Mesendoderm (in vitro differentiated cells): ENCODE data around the gene C1orf105.

Experiments used
- DNase-seq: peaks from one replicate; pipeline ENCODE4 v3.0.0; 2013
- H2AK5ac ChIP-seq: 2 replicates; pipeline ENCODE4 v1.6.1; 2013; ENCODE audit warnings: low read length, inconsistent platforms
- H2BK120ac ChIP-seq: 2 replicates; pipeline ENCODE4 v1.6.1; 2013; ENCODE audit warnings: low read depth, mild to moderate bottlenecking, low read length, moderate library complexity, mixed read lengths
- H2BK15ac ChIP-seq: replicated peaks from 2 replicates; pipeline ENCODE4 v1.6.1; 2013; ENCODE audit warnings: low read depth, mild to moderate bottlenecking, moderate library complexity
- H2BK5ac ChIP-seq: 2 replicates; pipeline ENCODE4 v1.6.1; 2013; ENCODE audit warnings: low read length, inconsistent platforms
- H3K18ac ChIP-seq: 2 replicates; pipeline ENCODE4 v1.6.1; 2013; ENCODE audit warnings: mild to moderate bottlenecking, low read length, mixed read lengths
- H3K23ac ChIP-seq: one replicate; pipeline ENCODE4 v1.6.1; 2013; ENCODE audit warnings: low read length
- H3K27ac ChIP-seq: 2 replicates; pipeline ENCODE4 v1.5.1; 2013; ENCODE audit warnings: low read depth, mild to moderate bottlenecking, inconsistent platforms, low read length, moderate library complexity
- H3K27me3 ChIP-seq: 2 replicates; pipeline ENCODE4 v1.6.1; 2013; ENCODE audit warnings: low read length, control low read depth, mild to moderate bottlenecking, inconsistent platforms; ENCODE audit not compliant: insufficient read depth, poor library complexity
- H3K36me3 ChIP-seq: 2 replicates; pipeline ENCODE4 v1.6.1; 2013; ENCODE audit warnings: low read length, inconsistent platforms; ENCODE audit not compliant: control insufficient read depth, insufficient read depth
- H3K4ac ChIP-seq: one replicate; pipeline ENCODE4 v1.6.1; 2013; ENCODE audit warnings: low read depth, mild to moderate bottlenecking, low read length, moderate library complexity
- H3K4me1 ChIP-seq: 2 replicates; pipeline ENCODE4 v1.6.1; 2013; ENCODE audit warnings: low read depth, low read length, inconsistent platforms; ENCODE audit not compliant: control insufficient read depth
- H3K4me2 ChIP-seq: 2 replicates; pipeline ENCODE4 v1.6.1; 2013; ENCODE audit warnings: low read length
- H3K4me3 ChIP-seq: 2 replicates; pipeline ENCODE4 v1.5.1; 2013; ENCODE audit warnings: mild to moderate bottlenecking, low read length
- H3K56ac ChIP-seq: one replicate; pipeline ENCODE4 v1.6.1; 2013; ENCODE audit warnings: low read length
- H3K79me1 ChIP-seq: 2 replicates; pipeline ENCODE4 v1.6.1; 2013; ENCODE audit warnings: low read length, inconsistent platforms
- H3K79me2 ChIP-seq: 2 replicates; pipeline ENCODE4 v1.6.1; 2013; ENCODE audit warnings: mild to moderate bottlenecking, low read length; ENCODE audit not compliant: control insufficient read depth, insufficient read depth
- H3K9ac ChIP-seq: 2 replicates; pipeline ENCODE4 v1.6.1; 2013; ENCODE audit warnings: low read length, inconsistent platforms
- H4K5ac ChIP-seq: one replicate; pipeline ENCODE4 v1.6.1; 2013; ENCODE audit warnings: low read length
- H4K8ac ChIP-seq: one replicate; pipeline ENCODE4 v1.6.1; 2013; ENCODE audit warnings: low read depth, mild to moderate bottlenecking, control low read depth, low read length, moderate library complexity
- WGBS: extraction: QIAGEN DNeasy Blood & Tissue Kit; methylation state at CpG from one replicate; pipeline ENCODE4 v1.1.7; 2013; ENCODE audit warnings: low lambda C conversion rate, missing lambda C conversion rate; ENCODE audit not compliant: insufficient coverage; ENCODE audit errors: extremely low coverage; 5-methylcytosine and 5-hydroxymethylcytosine counted together

C1orf105 gene

DNA sequence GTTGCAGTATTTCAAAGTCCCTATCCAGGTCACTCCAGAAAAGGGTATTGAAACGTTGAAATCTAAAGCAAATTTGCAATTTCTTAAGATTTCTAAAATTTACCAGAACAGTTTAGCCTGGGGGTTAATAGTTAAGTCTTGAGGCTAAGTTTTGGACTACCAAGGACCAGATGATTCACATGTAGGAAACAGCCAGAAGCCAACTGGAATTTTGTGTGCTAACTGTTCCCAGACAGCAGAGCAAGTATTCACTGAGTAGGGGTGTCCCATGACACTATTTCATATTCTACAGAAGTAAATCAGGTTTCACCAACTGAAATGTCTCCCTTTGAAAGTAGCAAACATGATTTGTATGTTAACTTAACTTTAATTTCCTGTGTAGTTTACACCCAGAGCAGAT, 11.5 kb upstream of the C1orf105 start:
- no peak overlapping the region for H2BK120ac ChIP-seq
- no peak overlapping the region for H3K56ac ChIP-seq
- no peak overlapping the region for H3K4me2 ChIP-seq
- H4K8ac ChIP-seq, result no peak overlapping the region
- no peak overlapping the region for H2BK5ac ChIP-seq
- H3K36me3 ChIP-seq, result no peaks in the 10 kb centered on the region
- no CpG with 5 or more reads among the region's 1 CpG for WGBS
- H3K9ac ChIP-seq, result no peak overlapping the region
- DNase-seq, result no peak
- no peak overlapping the region for H2BK15ac ChIP-seq
- H3K79me1 ChIP-seq, result no peaks in the 10 kb centered on the region
- no peak overlapping the region for H3K27ac ChIP-seq
- no peaks in the 10 kb centered on the region for H3K27me3 ChIP-seq
- no peak overlapping the region for H3K23ac ChIP-seq
- H2AK5ac ChIP-seq, result no peak overlapping the region
- H3K4ac ChIP-seq, result no peak overlapping the region
- H4K5ac ChIP-seq, result no peak overlapping the region
- no peak overlapping the region for H3K18ac ChIP-seq
- H3K4me3 ChIP-seq, result no peak overlapping the region
- no peaks in the 10 kb centered on the region for H3K79me2 ChIP-seq
- no peaks in the 10 kb centered on the region for H3K4me1 ChIP-seq

DNA sequence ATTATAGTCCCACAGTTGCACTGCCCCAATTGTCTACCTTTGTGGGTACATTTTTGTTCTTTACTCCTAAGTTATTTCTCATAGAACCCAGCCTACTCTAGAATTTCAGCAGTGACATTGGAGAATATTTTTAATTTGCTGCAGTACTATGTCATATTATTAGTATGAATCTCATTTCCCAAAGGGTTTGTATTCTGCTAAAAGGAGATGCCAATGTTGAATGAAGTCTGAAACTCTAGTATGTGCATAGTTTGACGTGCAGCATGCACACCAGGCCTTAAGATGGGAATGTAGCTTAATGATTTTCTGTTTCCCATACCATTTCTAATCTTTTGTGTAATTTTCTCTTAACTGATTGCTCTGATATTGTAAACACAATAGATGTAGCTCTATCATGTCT, 10.5 kb upstream of the C1orf105 start:
- Histone ChIP-seq H2BK120ac (no peak overlapping the region), H3K27me3 (no peaks in the 10 kb centered on the region), H3K79me1 (no peaks in the 10 kb centered on the region), H3K4ac (no peak overlapping the region), H2BK5ac (no peak overlapping the region), H2BK15ac (no peak overlapping the region), H3K36me3 (no peaks in the 10 kb centered on the region), H3K9ac (no peak overlapping the region), H3K23ac (no peak overlapping the region), H4K5ac (no peak overlapping the region), H3K4me2 (no peak overlapping the region), H3K56ac (no peak overlapping the region), H3K18ac (no peak overlapping the region), H3K4me3 (no peak overlapping the region), H3K79me2 (no peaks in the 10 kb centered on the region), H2AK5ac (no peak overlapping the region), H3K27ac (no peak overlapping the region), H3K4me1 (no peaks in the 10 kb centered on the region), H4K8ac (no peak overlapping the region)
- DNase-seq, result no peak
- no CpG with 5 or more reads among the region's 1 CpG for WGBS

DNA sequence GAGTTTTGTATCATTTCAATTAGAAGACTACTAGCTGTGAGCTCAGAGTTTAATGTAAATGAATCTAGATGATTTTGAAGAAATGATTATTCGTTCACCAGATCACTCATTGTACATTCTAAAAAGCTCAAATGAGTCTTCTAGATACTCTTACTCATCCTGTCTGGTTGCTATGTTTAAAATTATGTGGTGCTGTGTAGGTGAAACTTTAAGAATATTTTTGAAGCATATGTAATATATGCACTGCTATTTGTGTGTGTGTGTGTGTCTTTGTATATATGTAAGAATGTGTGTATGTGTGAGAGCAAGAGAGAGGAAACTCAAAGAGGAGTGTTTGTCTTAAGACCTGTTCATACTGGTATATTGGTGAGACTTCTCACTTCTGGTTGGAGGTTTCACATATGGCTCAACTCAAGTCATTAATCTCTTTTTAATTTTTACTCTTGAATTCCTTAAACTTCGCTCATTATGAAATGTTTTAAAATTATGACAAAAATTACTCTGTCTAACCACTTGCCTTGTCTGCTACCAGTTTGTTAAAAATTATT, 8.6 kb upstream of the C1orf105 start:
- Histone ChIP-seq H2BK15ac (no peak overlapping the region), H3K36me3 (no peaks in the 10 kb centered on the region), H4K8ac (no peak overlapping the region), H3K4me3 (no peak overlapping the region), H3K4ac (no peak overlapping the region), H3K27me3 (no peaks in the 10 kb centered on the region), H3K18ac (no peak overlapping the region), H2BK5ac (no peak overlapping the region), H3K27ac (no peak overlapping the region), H4K5ac (no peak overlapping the region), H3K56ac (no peak overlapping the region), H2AK5ac (no peak overlapping the region), H3K4me1 (no peaks in the 10 kb centered on the region), H3K79me2 (no peaks in the 10 kb centered on the region), H2BK120ac (no peak overlapping the region), H3K9ac (no peak overlapping the region), H3K4me2 (no peak overlapping the region), H3K23ac (no peak overlapping the region), H3K79me1 (no peaks in the 10 kb centered on the region)
- DNase-seq, result no peak
- WGBS, result no CpG with 5 or more reads among the region's 2 CpGs

DNA sequence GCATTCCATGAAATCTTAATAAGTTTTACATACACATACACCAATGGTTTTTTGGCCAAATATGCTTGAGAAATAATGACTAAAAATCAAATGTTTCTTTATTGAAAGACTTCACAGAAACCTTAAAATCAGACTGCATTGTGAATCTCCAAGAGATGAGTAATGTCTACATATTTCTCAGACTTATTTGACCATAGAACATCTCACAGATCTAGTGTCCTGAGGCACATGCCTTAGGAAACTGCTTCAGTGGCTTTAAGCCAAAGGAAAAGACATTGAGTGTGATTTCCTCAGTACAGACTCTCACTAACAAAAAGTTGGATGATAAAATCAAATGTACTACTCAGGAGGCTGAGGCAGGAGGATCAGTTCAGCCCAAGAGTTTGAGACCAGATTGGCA, 6.2 kb upstream of the C1orf105 start:
- Histone ChIP-seq H3K27ac (no peak overlapping the region), H2BK5ac (no peak overlapping the region), H3K23ac (no peak overlapping the region), H3K4me3 (no peak overlapping the region), H3K79me1 (no peaks in the 10 kb centered on the region), H3K4me1 (peaks cover 3% of the 10 kb centered on the region), H3K79me2 (no peaks in the 10 kb centered on the region), H2BK120ac (no peak overlapping the region), H3K36me3 (no peaks in the 10 kb centered on the region), H4K8ac (no peak overlapping the region), H3K4me2 (no peak overlapping the region), H3K27me3 (no peaks in the 10 kb centered on the region), H3K18ac (no peak overlapping the region), H2BK15ac (no peak overlapping the region), H4K5ac (no peak overlapping the region), H2AK5ac (no peak overlapping the region), H3K56ac (no peak overlapping the region), H3K9ac (no peak overlapping the region), H3K4ac (no peak overlapping the region)
- DNase-seq, result no peak

DNA sequence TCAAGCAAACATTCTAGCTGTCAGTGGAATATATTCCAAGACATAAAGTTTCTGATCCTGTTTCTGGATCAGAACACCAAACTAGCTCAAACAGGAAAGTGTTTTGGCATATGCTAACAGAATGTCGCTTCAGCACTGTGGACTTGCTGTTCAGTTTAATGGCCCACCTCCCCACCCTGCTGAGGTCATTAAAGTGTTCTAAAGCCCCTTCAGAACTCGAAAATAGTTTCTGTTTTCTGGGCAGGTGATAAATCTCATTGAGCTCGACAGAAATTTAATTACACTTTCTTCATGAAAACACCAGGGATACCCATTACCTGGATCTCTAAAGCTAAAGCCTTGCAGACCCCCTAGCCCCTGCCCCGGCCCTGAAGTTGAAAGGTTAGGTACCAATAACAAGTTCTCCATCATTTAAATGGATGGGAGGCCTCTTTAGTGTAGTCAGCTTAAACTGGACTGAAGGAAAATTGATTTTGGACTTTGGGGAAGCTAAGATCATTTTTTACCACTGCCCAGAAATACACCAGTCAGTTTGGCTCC, 3.9 kb upstream of the C1orf105 start:
- Histone ChIP-seq H3K4me1 (peaks cover 3% of the 10 kb centered on the region), H2AK5ac (no peak overlapping the region), H3K36me3 (no peaks in the 10 kb centered on the region), H3K79me2 (no peaks in the 10 kb centered on the region), H3K79me1 (no peaks in the 10 kb centered on the region), H3K27me3 (no peaks in the 10 kb centered on the region), H2BK5ac (no peak overlapping the region), H3K56ac (no peak overlapping the region), H3K4me2 (no peak overlapping the region), H2BK15ac (no peak overlapping the region), H3K18ac (peak overlapping the region; percentile 28), H3K27ac (no peak overlapping the region), H2BK120ac (no peak overlapping the region), H4K5ac (no peak overlapping the region), H3K4ac (no peak overlapping the region), H3K23ac (no peak overlapping the region), H4K8ac (no peak overlapping the region), H3K9ac (no peak overlapping the region), H3K4me3 (no peak overlapping the region)
- no peak for DNase-seq
- WGBS, result no CpG with 5 or more reads among the region's 4 CpGs

DNA sequence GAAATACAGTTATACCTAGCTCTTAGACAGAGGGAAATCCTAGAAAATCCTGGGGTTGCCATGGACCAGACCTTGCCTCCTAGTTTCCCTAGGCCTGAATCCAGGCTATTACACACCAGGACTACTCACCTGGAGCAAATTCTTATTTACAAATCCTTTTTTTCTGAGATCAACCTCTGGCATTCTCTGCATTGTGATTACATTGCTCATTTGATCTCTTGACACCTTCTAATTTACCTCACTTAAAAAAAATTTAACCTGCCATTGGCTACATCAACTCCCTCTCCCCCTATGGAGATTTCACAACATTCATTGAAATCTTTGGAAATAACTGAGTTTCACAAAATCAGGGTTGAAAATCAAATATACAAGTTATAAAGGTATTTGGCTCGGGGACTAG, 2.9 kb upstream of the C1orf105 start:
- H3K4me2 ChIP-seq, result no peak overlapping the region
- no peaks in the 10 kb centered on the region for H3K27me3 ChIP-seq
- H3K79me1 ChIP-seq, result no peaks in the 10 kb centered on the region
- H4K5ac ChIP-seq, result no peak overlapping the region
- H3K36me3 ChIP-seq, result no peaks in the 10 kb centered on the region
- H3K4me1 ChIP-seq, result peaks cover 7% of the 10 kb centered on the region
- no peak overlapping the region for H2AK5ac ChIP-seq
- H4K8ac ChIP-seq, result no peak overlapping the region
- H3K18ac ChIP-seq, result no peak overlapping the region
- no peak overlapping the region for H2BK5ac ChIP-seq
- no peaks in the 10 kb centered on the region for H3K79me2 ChIP-seq
- no peak overlapping the region for H3K4me3 ChIP-seq
- H2BK15ac ChIP-seq, result no peak overlapping the region
- H3K56ac ChIP-seq, result no peak overlapping the region
- peak; percentile 92 for DNase-seq
- no CpG with 5 or more reads among the region's 1 CpG for WGBS
- no peak overlapping the region for H3K4ac ChIP-seq
- no peak overlapping the region for H3K27ac ChIP-seq
- no peak overlapping the region for H3K9ac ChIP-seq
- H2BK120ac ChIP-seq, result no peak overlapping the region
- H3K23ac ChIP-seq, result no peak overlapping the region
